HG03103 (cell line): ENCODE results near the gene SPINK9.

ENCODE experiments used
- ATAC-seq: cut with Tn5 transposase; IDR thresholded peaks from one replicate; pipeline ENCODE4 v1.9.1; 2021; ENCODE audit warnings: low read depth; ENCODE audit not compliant: unreplicated experiment

Gene SPINK9

GRCh38 chr5:148353634-148354033 is 18.3 kb downstream of the SPINK9 start:
- no peak for ATAC-seq

- ATAC-seq = no peak
Measured at GRCh38 chr5:148364343-148364742, 29.0 kb downstream of the SPINK9 start.

DNA sequence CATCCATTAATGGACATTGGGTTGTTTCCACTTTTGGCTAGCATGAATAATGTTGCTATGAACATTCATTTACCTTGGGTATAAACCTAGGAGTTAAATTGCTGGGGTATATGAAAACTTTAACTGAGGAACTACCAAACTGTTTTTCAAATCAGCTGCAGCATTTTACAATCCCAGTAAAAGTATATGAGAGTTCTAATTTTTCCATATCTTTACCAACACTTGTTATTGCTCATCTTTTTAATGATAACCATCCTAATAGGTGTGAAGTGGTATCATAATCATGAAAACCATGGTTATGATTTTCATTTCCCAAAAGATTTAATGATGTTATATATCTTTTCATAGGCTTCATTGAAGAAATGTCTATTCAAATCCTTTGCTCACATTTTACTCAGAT is 32.9 kb downstream of the SPINK9 start:
- no peak for ATAC-seq

GRCh38 chr5:148372166-148372725 is 36.9 kb downstream of the SPINK9 start:
- no peak for ATAC-seq

GRCh38 chr5:148372893-148373292 is 37.5 kb downstream of the SPINK9 start:
- no peak for ATAC-seq

GRCh38 chr5:148374690-148375360 is 39.5 kb downstream of the SPINK9 start:
- peak; percentile 87 for ATAC-seq

DNA sequence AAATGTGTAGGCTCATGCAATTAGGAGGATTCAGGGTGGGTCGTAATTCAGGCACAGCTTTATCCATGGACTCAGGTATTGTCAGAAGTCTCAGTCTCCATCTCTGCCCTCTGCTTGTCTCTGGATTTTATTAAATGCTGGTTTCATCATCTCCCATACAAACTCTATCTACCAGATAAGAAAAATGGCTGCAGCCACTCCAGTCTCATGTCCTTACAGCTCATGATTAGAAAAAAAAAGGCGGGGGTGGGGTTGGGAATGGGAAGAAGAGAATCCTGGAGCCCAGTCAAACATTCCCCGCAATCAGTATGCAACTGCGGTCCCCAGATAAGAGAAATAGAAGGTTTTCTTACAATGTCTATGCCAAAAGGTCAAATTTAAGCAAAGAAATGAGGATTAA is 40.8 kb downstream of the SPINK9 start:
- no peak for ATAC-seq

GRCh38 chr5:148378670-148379069 is 43.3 kb downstream of the SPINK9 start:
- ATAC-seq = no peak

DNA sequence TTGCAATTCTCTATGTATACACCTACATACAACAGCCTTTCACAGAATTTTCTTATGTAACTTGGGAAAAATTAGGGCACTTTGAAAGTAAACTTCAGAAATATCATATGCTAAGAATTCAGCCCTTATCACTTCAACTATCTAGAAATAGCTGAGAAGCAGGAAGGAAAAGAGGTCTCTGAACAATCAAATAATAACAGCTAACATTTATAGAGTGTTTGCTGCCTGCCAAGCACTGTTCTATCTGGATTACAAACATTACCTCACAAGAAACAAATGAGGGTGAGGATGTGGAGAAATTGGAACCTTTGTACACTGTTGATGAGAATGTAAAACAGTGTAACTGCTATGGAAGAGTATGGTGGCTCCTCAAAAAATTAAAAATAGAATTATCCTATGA is 44.0 kb downstream of the SPINK9 start:
- no peak for ATAC-seq

DNA sequence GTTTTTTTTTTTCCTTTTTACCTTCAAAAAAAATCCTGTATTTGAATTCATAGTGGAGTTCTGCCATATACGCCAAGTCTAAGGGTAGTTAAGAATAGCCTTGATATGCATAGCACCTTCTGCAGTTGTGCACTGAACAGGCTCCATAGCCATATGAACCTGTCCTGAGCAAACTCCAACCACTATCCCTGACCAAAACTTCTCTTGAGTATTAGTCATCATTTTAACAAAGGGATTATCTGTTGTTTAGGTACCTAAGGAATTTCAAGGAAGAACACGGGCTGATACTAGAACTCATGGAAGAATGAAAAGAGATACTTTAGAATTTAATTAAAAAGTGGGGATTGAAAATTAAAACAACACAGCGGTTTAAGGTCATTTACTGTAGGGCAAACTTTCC is 46.5 kb downstream of the SPINK9 start:
- no peak for ATAC-seq

DNA sequence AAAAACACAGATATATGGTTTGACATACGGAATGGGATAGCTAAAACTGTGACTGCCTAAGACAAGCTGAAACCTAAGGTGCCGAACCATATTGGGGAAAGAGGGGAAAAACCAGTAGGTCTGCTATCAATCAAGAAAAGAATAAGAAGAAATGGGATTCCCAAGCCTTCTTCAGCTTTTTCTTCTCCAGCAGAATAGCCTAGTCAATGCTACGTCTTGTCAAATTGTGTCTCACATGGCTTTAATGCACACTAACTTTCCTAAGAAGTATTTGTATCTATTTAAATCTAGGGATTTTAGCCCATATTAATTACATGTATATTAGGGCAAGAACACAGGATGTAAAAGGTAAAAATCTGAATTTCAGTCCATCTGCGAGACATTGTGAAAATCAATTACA is 47.6 kb downstream of the SPINK9 start:
- no peak for ATAC-seq

- ATAC-seq = peak; percentile 98
Measured at GRCh38 chr5:148383564-148384379, 48.4 kb downstream of the SPINK9 start, which contains the start of gene FBXO38. Gene FBXO38, plus strand, starts transcription at chr5:148383958. Its CDS starts 10,819 bp downstream, at chr5:148394777.

- no peak for ATAC-seq
Measured at GRCh38 chr5:148384380-148384737, 49.0 kb downstream of the SPINK9 start.

GRCh38 chr5:148385094-148385493 is 49.7 kb downstream of the SPINK9 start:
- no peak for ATAC-seq

- no peak for ATAC-seq
Measured at GRCh38 chr5:148386041-148386440, 50.7 kb downstream of the SPINK9 start.

- ATAC-seq = no peak
Measured at GRCh38 chr5:148387325-148387724, 52.0 kb downstream of the SPINK9 start.

DNA sequence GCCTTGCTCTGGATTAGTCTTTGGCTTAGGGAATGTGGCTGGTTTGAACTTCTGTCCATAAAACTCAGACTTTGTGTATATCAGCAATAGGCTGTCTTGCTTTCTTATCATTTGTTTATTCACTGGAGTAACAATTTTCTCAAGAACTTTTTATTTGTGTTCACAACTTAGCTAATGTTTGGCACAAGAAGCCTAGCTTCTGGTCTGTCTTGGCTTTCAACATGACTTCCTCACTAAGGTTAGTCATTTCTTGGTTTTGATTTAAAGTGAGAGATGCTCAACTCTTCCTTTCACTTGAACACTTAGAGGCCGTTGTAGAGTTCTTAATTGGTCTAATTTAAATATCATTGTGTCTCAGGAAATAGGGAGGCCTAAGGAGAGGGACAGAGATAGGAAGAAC is 53.3 kb downstream of the SPINK9 start:
- ATAC-seq = peak; percentile 40
